ENCODE results near the gene RPL14. TPM values are rescaled to one million over a fixed set of nuclear protein-coding genes. Genes with fewer than 3 reads are reported as not detected.

Gene RPL14
- total and polyA plus RNA-seq, 2 donors (not counting 3 experiments of a cell fraction or from before 2014, with no cell fraction given), result 961 to 1,947 TPM

GRCh38 chr3:40468018-40468417 lies 10.9 kb downstream of the RPL14 start:
- FAIRE-seq, result no peak
- POLR2A ChIA-PET, result no interaction called here

DNA sequence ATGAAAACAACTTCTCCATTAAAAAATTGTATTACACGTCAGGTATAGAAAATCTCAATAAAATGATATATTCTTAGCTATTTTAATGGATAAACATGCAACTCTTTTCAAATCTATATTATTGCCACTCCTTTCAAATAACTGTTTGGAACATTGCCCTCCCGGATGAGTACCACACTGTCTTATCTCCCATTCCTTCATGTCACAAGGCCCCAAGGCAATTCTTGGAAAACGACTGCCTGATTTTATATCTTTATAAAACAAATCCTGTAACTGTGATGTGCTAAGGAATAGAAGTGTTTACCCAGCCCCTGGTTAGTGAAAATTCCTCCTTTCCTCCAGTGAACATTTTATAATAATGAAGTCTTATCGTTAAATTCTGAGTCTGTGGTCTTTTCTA lies 13.6 kb downstream of the RPL14 start:
- dilution Hi-C loops (cut with MboI; ENCODE audit: extremely low pct_ligation_motif_present, low sequenced_read_pairs), result no loop called here
- no peak for FAIRE-seq
- H3K4me1 ChIP-seq (ENCODE audit: control insufficient read depth, extremely low read depth, insufficient read depth, low read length), result no peaks in the 10 kb centered on the region
- POLR2A ChIA-PET, result no interaction called here
- H3K9me1 ChIP-seq (replicated peaks; ENCODE audit: control insufficient read depth, extremely low read depth, insufficient read depth, low read length), result no peaks in the 10 kb centered on the region
- H2AFZ ChIP-seq (ENCODE audit: low read depth, low read length), result no peak overlapping the region
- H3K9me3 ChIP-seq (replicated peaks; ENCODE audit: control insufficient read depth, insufficient read depth, low read length), result no peaks in the 10 kb centered on the region
- no peak for TF ChIP-seq POLR2A (IDR thresholded peaks at IDR 0.05; ENCODE audit: low read depth, low read length)
- no peak for TF ChIP-seq FOS (IDR thresholded peaks at IDR 0.05; ENCODE audit: borderline replicate concordance, insufficient read depth, low read length)
- no peak for TF ChIP-seq EZH2 (IDR thresholded peaks at IDR 0.05; ENCODE audit: borderline replicate concordance, low read depth, low read length, severe bottlenecking)
- TF ChIP-seq, protein P1, sequence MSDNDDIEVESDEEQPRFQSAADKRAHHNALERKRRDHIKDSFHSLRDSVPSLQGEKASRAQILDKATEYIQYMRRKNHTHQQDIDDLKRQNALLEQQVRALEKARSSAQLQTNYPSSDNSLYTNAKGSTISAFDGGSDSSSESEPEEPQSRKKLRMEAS (IDR thresholded peaks at IDR 0.05; ENCODE audit: insufficient read depth, insufficient read length), result no peak
- TF ChIP-seq POLR2AphosphoS5 (IDR thresholded peaks at IDR 0.05; ENCODE audit: insufficient read depth, low read depth, low read length), result no peak
- no peak for TF ChIP-seq CTCF (IDR thresholded peaks at IDR 0.05; ENCODE audit: extremely low read depth in 1 of 2, insufficient read depth in 1 of 2, low read depth in 1 of 2, low read length in 2 of 2)
- TF ChIP-seq JUN (IDR thresholded peaks at IDR 0.05; ENCODE audit: borderline replicate concordance, insufficient read depth, insufficient read length, low read depth), result no peak
- no peak for TF ChIP-seq MYC (IDR thresholded peaks at IDR 0.05; ENCODE audit: low read depth, low read length)
- TF ChIP-seq GATA2 (IDR thresholded peaks at IDR 0.05; ENCODE audit: insufficient read depth, insufficient read length, low read depth, low read length), result no peak
- no peak overlapping the region for H3K9ac ChIP-seq (replicated peaks; ENCODE audit: extremely low read depth, insufficient read depth, low read length)
- no peak overlapping the region for H3K4me2 ChIP-seq (ENCODE audit: insufficient read depth, low read length)
- intact Hi-C loops (cut with micrococcal nuclease), result no loop called here
- BruUV-seq (replicated peaks), result no TSS peak
- H3K27me3 ChIP-seq (ENCODE audit: control insufficient read depth in 2 of 2, insufficient read depth in 2 of 2, low read length in 2 of 2), result no peaks in the 10 kb centered on the region
- H3K27ac ChIP-seq (ENCODE audit: insufficient read depth, low read depth, low read length), result no peak overlapping the region
- H3K79me2 ChIP-seq (ENCODE audit: control insufficient read depth, insufficient read depth, low read length), result no peaks in the 10 kb centered on the region
- H4K20me1 ChIP-seq (replicated peaks; ENCODE audit: control insufficient read depth, extremely low read depth, insufficient read depth, low read length), result no peaks in the 10 kb centered on the region
- no peak for DNase-seq (ENCODE audit: low read depth, low spot score)
- H3K4me3 ChIP-seq (replicated peaks in 1 of 3; ENCODE audit: insufficient read depth in 1 of 3, low read depth in 1 of 3, low read length in 3 of 3), result no peak overlapping the region
- no peaks in the 10 kb centered on the region for H3K36me3 ChIP-seq (ENCODE audit: control insufficient read depth in 2 of 2, extremely low read depth in 1 of 2, insufficient read depth in 2 of 2, low read length in 2 of 2)
- CTCF ChIA-PET, result interaction anchor here (1.8 kb wide), 1 partner anchor 30 kb away, joined by 3 read pairs; no protein-coding TSS in a partner anchor

More at GRCh38 chr3:40468018-40468417, 10.9 kb downstream of the RPL14 start:
- BruUV-seq (replicated peaks), result no TSS peak
- CTCF ChIA-PET, result no interaction called here
- Histone ChIP-seq H4K20me1 (replicated peaks; ENCODE audit: control insufficient read depth, extremely low read depth, insufficient read depth, low read length) (peaks cover 2% of the 10 kb centered on the region), H2AFZ (ENCODE audit: low read depth, low read length) (no peak overlapping the region), H3K36me3 (ENCODE audit: control insufficient read depth in 2 of 2, extremely low read depth in 1 of 2, insufficient read depth in 2 of 2, low read length in 2 of 2) (peaks cover 10 to 16% of the 10 kb centered on the region in 2 experiments), H3K9ac (replicated peaks; ENCODE audit: extremely low read depth, insufficient read depth, low read length) (no peak overlapping the region), H3K27me3 (ENCODE audit: control insufficient read depth in 2 of 2, insufficient read depth in 2 of 2, low read length in 2 of 2) (no peaks in the 10 kb centered on the region), H3K4me2 (ENCODE audit: insufficient read depth, low read length) (no peak overlapping the region), H3K27ac (ENCODE audit: insufficient read depth, low read depth, low read length) (no peak overlapping the region), H3K4me1 (ENCODE audit: control insufficient read depth, extremely low read depth, insufficient read depth, low read length) (no peaks in the 10 kb centered on the region), H3K4me3 (replicated peaks in 1 of 3; ENCODE audit: insufficient read depth in 1 of 3, low read depth in 1 of 3, low read length in 3 of 3) (no peak overlapping the region), H3K9me1 (replicated peaks; ENCODE audit: control insufficient read depth, extremely low read depth, insufficient read depth, low read length) (no peaks in the 10 kb centered on the region), H3K79me2 (ENCODE audit: control insufficient read depth, insufficient read depth, low read length) (no peaks in the 10 kb centered on the region), H3K9me3 (replicated peaks; ENCODE audit: control insufficient read depth, insufficient read depth, low read length) (no peaks in the 10 kb centered on the region)
- no peak for DNase-seq (ENCODE audit: low read depth, low spot score)
- intact Hi-C loops (cut with micrococcal nuclease) (no loop called here), dilution Hi-C loops (cut with MboI; ENCODE audit: extremely low pct_ligation_motif_present, low sequenced_read_pairs) (no loop called here)
- no peak for TF ChIP-seq GATA2 (IDR thresholded peaks at IDR 0.05; ENCODE audit: insufficient read depth, insufficient read length, low read depth, low read length)
